GM12891 (cell line): ENCODE measurements around the gene ARL16.

ENCODE experiments used
- DNase-seq: peaks from one replicate; pipeline ENCODE4 v3.0.0; 2011; ENCODE audit warnings: low spot score; ENCODE audit not compliant: insufficient read length
- FAIRE-seq: peaks from 2 replicates; lab custom pipeline; 2011; peaks lifted over from hg19 to GRCh38; lab: Jason Lieb, UNC
- PAX5 ChIP-seq: IDR thresholded peaks from 2 replicates; pipeline ENCODE4 v1.6.1; 2011; ENCODE audit warnings: low read length, moderate library complexity, mild to moderate bottlenecking; ENCODE audit not compliant: insufficient read depth, severe bottlenecking
- POLR2A ChIP-seq: IDR thresholded peaks from 2 replicates; pipeline ENCODE4 v1.6.1; 2011; ENCODE audit warnings: low read depth, low read length, control low read depth
- POLR2AphosphoS5 ChIP-seq: IDR thresholded peaks from 2 replicates; pipeline ENCODE4 v1.6.1; 2011; ENCODE audit warnings: low read depth, low read length, control low read depth
- POU2F2 ChIP-seq: IDR thresholded peaks from 2 replicates; pipeline ENCODE4 v1.6.1; 2011; ENCODE audit warnings: low read depth, mild to moderate bottlenecking, control low read depth, low read length, moderate library complexity
- SPI1 ChIP-seq: IDR thresholded peaks from 2 replicates; pipeline ENCODE4 v1.6.1; 2011; ENCODE audit warnings: low read depth, low read length, control low read depth
- TAF1 ChIP-seq: IDR thresholded peaks from 2 replicates; pipeline ENCODE4 v1.6.1; 2011; ENCODE audit warnings: low read depth, low read length, control low read depth

ARL16 gene

GRCh38 chr17:81695801-81696200 lies 12.2 kb upstream of the ARL16 start:
- DNase-seq (no peak), FAIRE-seq (no peak)
- TF ChIP-seq POLR2A = no peak
- TF ChIP-seq POLR2AphosphoS5 = no peak
- no peak for TF ChIP-seq POU2F2
- no peak for TF ChIP-seq PAX5
- no peak for TF ChIP-seq TAF1
- TF ChIP-seq SPI1 = no peak

GRCh38 chr17:81695211-81695610 lies 11.6 kb upstream of the ARL16 start:
- TF ChIP-seq POU2F2 = no peak
- TF ChIP-seq POLR2A = no peak
- no peak for TF ChIP-seq TAF1
- TF ChIP-seq PAX5 = no peak
- no peak for TF ChIP-seq SPI1
- TF ChIP-seq POLR2AphosphoS5 = no peak
- FAIRE-seq (no peak), DNase-seq (no peak)

GRCh38 chr17:81694810-81695209 lies 11.2 kb upstream of the ARL16 start:
- TF ChIP-seq POLR2AphosphoS5 (no peak), TAF1 (no peak), POLR2A (no peak), SPI1 (no peak), POU2F2 (no peak), PAX5 (no peak)
- FAIRE-seq = no peak
- DNase-seq = no peak

GRCh38 chr17:81693509-81694210 lies 10.1 kb upstream of the ARL16 start:
- FAIRE-seq = no peak
- TF ChIP-seq PAX5 = no peak
- TF ChIP-seq SPI1 = no peak
- TF ChIP-seq POLR2AphosphoS5 = no peak
- TF ChIP-seq TAF1 = no peak
- no peak for TF ChIP-seq POU2F2
- TF ChIP-seq POLR2A = no peak
- no peak for DNase-seq

GRCh38 chr17:81691608-81692007 lies 8.0 kb upstream of the ARL16 start:
- DNase-seq (no peak), FAIRE-seq (no peak)
- TF ChIP-seq POLR2A (no peak), POLR2AphosphoS5 (no peak), POU2F2 (no peak), PAX5 (no peak), TAF1 (no peak), SPI1 (no peak)

- no peak for FAIRE-seq
- TF ChIP-seq TAF1 = no peak
- no peak for TF ChIP-seq POLR2A
- no peak for TF ChIP-seq PAX5
- no peak for TF ChIP-seq POU2F2
- TF ChIP-seq SPI1 = no peak
- no peak for TF ChIP-seq POLR2AphosphoS5
- DNase-seq = no peak
These were observed 7.6 kb upstream of the ARL16 start for GRCh38 chr17:81691196-81691595.

- no peak for FAIRE-seq
- no peak for DNase-seq
- no peak for TF ChIP-seq POLR2AphosphoS5
These were observed 7.0 kb upstream of the ARL16 start for GRCh38 chr17:81690549-81690948.

GRCh38 chr17:81690066-81690465 lies 6.5 kb upstream of the ARL16 start:
- TF ChIP-seq POLR2AphosphoS5 (no peak), POLR2A (no peak), PAX5 (no peak), SPI1 (no peak), TAF1 (no peak), POU2F2 (no peak)
- DNase-seq (no peak), FAIRE-seq (no peak)

- DNase-seq (no peak), FAIRE-seq (no peak)
- TF ChIP-seq PAX5 (no peak), POLR2AphosphoS5 (no peak), POU2F2 (no peak), TAF1 (no peak), SPI1 (no peak), POLR2A (no peak)
These were observed 5.0 kb upstream of the ARL16 start for GRCh38 chr17:81688616-81689015.
